ENCODE data around the gene PCDH9. TPM values are rescaled to one million over a fixed set of nuclear protein-coding genes. Genes with fewer than 3 reads are reported as not detected.
"Not testable (repeated sequence)": the region's sequence is repeated elsewhere in the genome, so short reads cannot be mapped to it uniquely, and the experiment has no call there.

The PCDH9 gene
- total RNA-seq, 1 donor from 2014 or later, result 6.8 TPM

DNA sequence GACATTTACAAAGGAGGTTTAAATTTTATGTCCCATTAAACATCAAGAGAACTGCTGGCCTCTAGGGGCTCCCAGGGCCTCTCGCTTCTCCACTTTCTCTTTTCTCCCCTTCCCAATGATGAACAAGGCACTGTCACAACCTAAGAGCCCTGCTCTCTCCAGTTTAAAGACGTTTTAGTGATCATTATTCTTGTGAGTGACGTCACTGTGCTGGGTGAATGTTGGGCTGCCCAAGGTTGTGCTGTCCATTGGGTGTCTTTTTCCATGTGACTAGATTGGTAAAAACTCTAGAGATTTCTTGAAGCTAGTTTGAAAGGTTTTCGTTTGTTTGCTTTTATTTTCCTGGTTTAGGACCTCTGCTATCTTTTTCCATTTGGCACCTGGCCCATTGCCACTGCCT, 602.6 kb downstream of the PCDH9 start:
- Histone ChIP-seq H3K4me3 (ENCODE audit: low read length in 3 of 3) (no peak overlapping the region), H3K36me3 (ENCODE audit: control insufficient read depth in 3 of 3, insufficient read depth in 3 of 3, low read length in 3 of 3) (no peaks in the 10 kb centered on the region), H3K4me1 (ENCODE audit: control insufficient read depth in 3 of 3, insufficient read depth in 3 of 3, low read length in 3 of 3) (no peaks in the 10 kb centered on the region), H3K9me3 (ENCODE audit: control insufficient read depth in 3 of 3, low read length in 3 of 3) (peaks cover 0 to 6% (median 0%) of the 10 kb centered on the region in 3 donors), H3K27me3 (ENCODE audit: control insufficient read depth in 3 of 3, insufficient read depth in 3 of 3, low read length in 3 of 3) (no peaks in the 10 kb centered on the region), H3K9ac (ENCODE audit: low read depth in 1 of 3, low read length in 3 of 3) (no peak overlapping the region), H3K27ac (ENCODE audit: low read depth, low read length) (no peak overlapping the region)

DNA sequence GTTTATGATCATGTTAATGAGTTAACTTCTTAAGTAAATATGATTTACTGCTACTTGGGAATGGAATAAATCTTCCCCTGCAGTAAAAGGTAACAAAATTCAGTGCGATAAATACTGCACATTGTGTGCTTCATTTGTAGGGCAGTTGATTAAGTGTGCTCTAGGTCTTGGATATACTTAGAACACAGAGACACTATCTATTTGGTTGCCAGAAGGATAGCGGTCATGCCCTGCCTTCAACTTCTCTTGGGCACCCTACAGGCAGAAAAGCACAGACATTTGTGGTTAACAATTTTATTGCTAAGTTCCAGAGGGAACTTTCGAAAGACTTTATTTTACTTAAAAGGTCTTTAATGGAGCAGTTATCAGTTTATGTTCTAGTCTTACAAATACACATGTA, 605.8 kb downstream of the PCDH9 start:
- Histone ChIP-seq H3K27ac (ENCODE audit: low read depth, low read length) (no peak overlapping the region), H3K4me3 (ENCODE audit: low read length in 3 of 3) (no peak overlapping the region), H3K27me3 (ENCODE audit: control insufficient read depth in 3 of 3, insufficient read depth in 3 of 3, low read length in 3 of 3) (no peaks in the 10 kb centered on the region), H3K36me3 (ENCODE audit: control insufficient read depth in 3 of 3, insufficient read depth in 3 of 3, low read length in 3 of 3) (no peaks in the 10 kb centered on the region), H3K9ac (ENCODE audit: low read depth in 1 of 3, low read length in 3 of 3) (no peak overlapping the region), H3K4me1 (ENCODE audit: control insufficient read depth in 3 of 3, insufficient read depth in 3 of 3, low read length in 3 of 3) (no peaks in the 10 kb centered on the region), H3K9me3 (ENCODE audit: control insufficient read depth in 3 of 3, low read length in 3 of 3) (peaks cover 0 to 2% (median 0%) of the 10 kb centered on the region in 3 donors)

DNA sequence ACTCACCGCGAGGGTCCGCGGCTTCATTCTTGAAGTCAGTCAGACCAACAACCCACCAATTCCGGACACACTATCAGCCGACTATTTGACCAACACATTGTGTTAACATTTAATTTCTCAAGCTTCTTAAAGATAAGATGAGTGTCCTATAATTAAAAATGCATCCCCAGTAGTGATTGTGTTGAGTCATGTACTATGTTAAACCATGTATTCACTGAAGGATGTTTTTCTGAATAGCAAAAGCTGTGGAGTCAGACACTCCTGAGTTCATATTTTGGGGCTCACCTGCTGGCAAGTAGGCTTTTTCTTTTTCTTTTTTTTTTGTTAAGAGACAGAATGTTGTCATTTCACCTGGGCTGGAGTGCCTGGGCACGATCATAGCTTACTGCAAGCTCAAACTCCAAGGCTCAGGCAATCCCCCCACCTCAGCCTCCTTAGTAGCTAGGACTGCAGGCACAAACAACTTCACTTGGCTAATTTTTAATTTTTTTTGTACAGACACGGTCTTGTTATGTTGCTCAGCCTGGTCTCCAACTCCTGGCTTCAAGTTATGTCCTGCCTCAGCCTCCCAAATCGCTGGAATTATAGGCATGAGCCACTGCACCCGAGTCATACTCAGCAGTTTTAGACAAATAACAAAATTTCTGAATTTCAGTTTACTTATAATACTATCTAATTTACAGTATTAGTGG, 606.9 kb downstream of the PCDH9 start:
- Histone ChIP-seq H3K9me3 (ENCODE audit: control insufficient read depth in 3 of 3, low read length in 3 of 3) (no peaks in the 10 kb centered on the region), H3K27ac (ENCODE audit: low read depth, low read length) (no peak overlapping the region), H3K27me3 (ENCODE audit: control insufficient read depth in 3 of 3, insufficient read depth in 3 of 3, low read length in 3 of 3) (no peaks in the 10 kb centered on the region), H3K4me3 (ENCODE audit: low read length in 3 of 3) (no peak overlapping the region), H3K4me1 (ENCODE audit: control insufficient read depth in 3 of 3, insufficient read depth in 3 of 3, low read length in 3 of 3) (no peaks in the 10 kb centered on the region), H3K9ac (ENCODE audit: low read depth in 1 of 3, low read length in 3 of 3) (no peak overlapping the region), H3K36me3 (ENCODE audit: control insufficient read depth in 3 of 3, insufficient read depth in 3 of 3, low read length in 3 of 3) (no peaks in the 10 kb centered on the region)

DNA sequence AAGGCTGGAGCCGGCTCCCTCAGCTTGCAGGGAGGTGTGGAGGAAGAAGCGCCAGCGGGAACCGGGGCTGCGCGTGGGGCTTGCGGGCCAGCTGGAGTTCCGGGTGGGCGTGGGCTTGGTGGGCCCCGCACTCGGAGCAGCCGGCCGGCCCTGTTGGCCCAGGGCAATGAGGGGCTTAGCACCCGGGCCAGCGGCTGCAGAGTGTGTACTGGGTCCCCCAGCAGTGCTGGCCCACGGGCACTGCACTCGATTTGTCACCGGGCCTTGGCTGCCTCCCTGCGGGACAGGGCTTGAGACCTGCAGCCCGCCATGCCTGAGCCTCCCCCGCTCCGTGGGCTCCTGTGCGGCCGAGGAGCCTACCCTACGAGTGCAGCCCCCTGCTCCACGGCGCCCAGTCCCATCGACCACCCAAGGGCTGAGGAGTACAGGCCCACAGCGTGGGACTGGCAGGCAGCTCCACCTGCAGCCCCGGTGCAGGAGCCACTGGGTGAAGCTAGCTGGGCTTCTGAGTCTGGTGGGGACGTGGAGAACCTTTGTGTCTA, 608.2 kb downstream of the PCDH9 start:
- not testable (repeated sequence) for H3K4me3 ChIP-seq (ENCODE audit: low read length in 3 of 3); H3K9me3 ChIP-seq (ENCODE audit: control insufficient read depth in 3 of 3, low read length in 3 of 3); H3K9ac ChIP-seq (ENCODE audit: low read depth in 1 of 3, low read length in 3 of 3); H3K27ac ChIP-seq (ENCODE audit: low read depth, low read length); H3K27me3 ChIP-seq (ENCODE audit: control insufficient read depth in 3 of 3, insufficient read depth in 3 of 3, low read length in 3 of 3); H3K4me1 ChIP-seq (ENCODE audit: control insufficient read depth in 3 of 3, insufficient read depth in 3 of 3, low read length in 3 of 3); H3K36me3 ChIP-seq (ENCODE audit: control insufficient read depth in 3 of 3, insufficient read depth in 3 of 3, low read length in 3 of 3)

DNA sequence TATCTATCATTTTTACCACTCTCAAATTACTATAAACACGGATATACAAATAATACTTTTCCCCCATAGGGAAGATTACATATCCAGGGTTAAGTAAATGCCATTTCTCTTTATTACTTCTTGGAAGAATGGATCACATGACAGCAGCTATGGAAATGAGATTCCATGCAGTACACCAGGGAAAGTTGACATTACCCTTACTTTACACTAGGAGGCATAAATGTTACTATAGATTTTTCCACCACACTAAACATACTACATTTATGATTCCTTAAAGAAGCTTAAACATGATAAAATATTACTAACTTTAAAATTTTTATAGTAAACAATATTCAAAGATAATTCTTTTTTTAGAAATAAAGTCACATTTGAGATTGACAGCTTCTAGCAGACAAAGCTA, 611.4 kb downstream of the PCDH9 start:
- Histone ChIP-seq H3K36me3 (ENCODE audit: control insufficient read depth in 3 of 3, insufficient read depth in 3 of 3, low read length in 3 of 3) (no peaks in the 10 kb centered on the region), H3K9me3 (ENCODE audit: control insufficient read depth in 3 of 3, low read length in 3 of 3) (no peaks in the 10 kb centered on the region), H3K27ac (ENCODE audit: low read depth, low read length) (no peak overlapping the region), H3K4me3 (ENCODE audit: low read length in 3 of 3) (no peak overlapping the region), H3K27me3 (ENCODE audit: control insufficient read depth in 3 of 3, insufficient read depth in 3 of 3, low read length in 3 of 3) (no peaks in the 10 kb centered on the region), H3K9ac (ENCODE audit: low read depth in 1 of 3, low read length in 3 of 3) (no peak overlapping the region), H3K4me1 (ENCODE audit: control insufficient read depth in 3 of 3, insufficient read depth in 3 of 3, low read length in 3 of 3) (no peaks in the 10 kb centered on the region)

DNA sequence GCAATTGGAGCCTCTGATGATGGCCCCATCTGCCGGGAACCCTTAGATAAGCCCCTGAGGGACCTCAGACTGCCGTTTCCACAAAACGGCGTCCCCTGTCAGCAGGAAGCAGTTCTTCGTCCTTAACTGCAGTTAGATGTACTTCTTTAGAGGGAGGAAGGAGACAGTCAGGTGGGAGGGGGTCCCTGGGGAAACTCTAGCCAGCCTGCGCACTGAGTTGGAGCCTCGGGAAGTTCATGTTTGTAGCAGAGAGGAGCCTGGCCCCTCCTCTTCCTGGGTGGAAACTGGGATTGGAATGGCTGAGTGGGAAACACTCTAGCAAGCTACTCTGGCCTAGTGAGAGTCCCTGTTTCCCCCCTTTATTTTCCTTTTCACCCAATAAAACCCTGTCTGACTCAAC, 612.4 kb downstream of the PCDH9 start:
- Histone ChIP-seq H3K4me1 (ENCODE audit: control insufficient read depth in 3 of 3, insufficient read depth in 3 of 3, low read length in 3 of 3) (no peaks in the 10 kb centered on the region), H3K9me3 (ENCODE audit: control insufficient read depth in 3 of 3, low read length in 3 of 3) (no peaks in the 10 kb centered on the region), H3K9ac (ENCODE audit: low read depth in 1 of 3, low read length in 3 of 3) (no peak overlapping the region), H3K36me3 (ENCODE audit: control insufficient read depth in 3 of 3, insufficient read depth in 3 of 3, low read length in 3 of 3) (no peaks in the 10 kb centered on the region), H3K4me3 (ENCODE audit: low read length in 3 of 3) (no peak overlapping the region), H3K27ac (ENCODE audit: low read depth, low read length) (no peak overlapping the region), H3K27me3 (ENCODE audit: control insufficient read depth in 3 of 3, insufficient read depth in 3 of 3, low read length in 3 of 3) (no peaks in the 10 kb centered on the region)

DNA sequence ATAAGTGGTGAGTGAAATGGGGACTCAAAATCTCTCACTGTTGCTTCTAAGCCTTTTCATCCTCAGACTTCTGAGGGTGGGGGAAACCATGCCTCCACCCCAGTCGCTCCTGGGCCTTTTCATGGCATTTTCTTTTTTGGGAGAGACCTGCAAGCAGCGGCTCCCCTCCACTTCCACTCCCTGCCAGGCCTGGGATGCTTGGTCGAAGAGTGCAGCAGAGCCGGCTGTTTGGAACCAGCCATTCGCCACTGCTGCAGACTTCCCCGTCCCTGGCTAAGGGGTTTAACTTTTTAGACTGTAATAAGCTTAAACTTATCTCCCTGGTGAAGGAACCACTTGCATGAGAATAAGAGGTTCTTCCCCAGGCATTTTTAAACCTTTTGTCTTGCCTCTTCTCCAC, 617.2 kb downstream of the PCDH9 start:
- Histone ChIP-seq H3K4me3 (ENCODE audit: low read length in 3 of 3) (no peak overlapping the region), H3K9me3 (ENCODE audit: control insufficient read depth in 3 of 3, low read length in 3 of 3) (no peaks in the 10 kb centered on the region), H3K27me3 (ENCODE audit: control insufficient read depth in 3 of 3, insufficient read depth in 3 of 3, low read length in 3 of 3) (no peaks in the 10 kb centered on the region), H3K9ac (ENCODE audit: low read depth in 1 of 3, low read length in 3 of 3) (no peak overlapping the region), H3K36me3 (ENCODE audit: control insufficient read depth in 3 of 3, insufficient read depth in 3 of 3, low read length in 3 of 3) (no peaks in the 10 kb centered on the region), H3K4me1 (ENCODE audit: control insufficient read depth in 3 of 3, insufficient read depth in 3 of 3, low read length in 3 of 3) (no peaks in the 10 kb centered on the region), H3K27ac (ENCODE audit: low read depth, low read length) (no peak overlapping the region)

DNA sequence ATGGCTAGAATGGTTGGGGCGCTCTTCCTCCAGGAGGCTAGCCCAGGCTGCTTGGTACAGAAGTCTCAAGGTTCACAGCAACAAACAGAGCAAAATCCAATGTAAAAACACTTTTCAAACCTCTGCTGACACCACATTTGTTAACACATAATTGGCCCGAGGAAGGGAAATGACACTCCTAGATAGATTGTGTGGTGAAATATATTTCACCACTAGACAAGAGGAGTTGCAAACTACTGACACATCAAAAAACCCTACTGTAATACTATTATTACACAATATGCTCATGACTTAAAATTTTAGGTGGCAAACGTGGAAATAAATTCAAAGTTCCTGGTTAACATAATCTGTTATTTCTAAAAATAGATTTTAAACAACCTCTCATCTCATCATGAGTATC, 643.6 kb downstream of the PCDH9 start:
- no peak overlapping the region for H3K27ac ChIP-seq (ENCODE audit: low read depth, low read length)
- no peak overlapping the region for H3K4me3 ChIP-seq (ENCODE audit: low read length in 3 of 3)
- H3K9me3 ChIP-seq (ENCODE audit: control insufficient read depth in 3 of 3, low read length in 3 of 3), result no peaks in the 10 kb centered on the region
- no peak overlapping the region for H3K9ac ChIP-seq (ENCODE audit: low read depth in 1 of 3, low read length in 3 of 3)
- no peaks in the 10 kb centered on the region for H3K4me1 ChIP-seq (ENCODE audit: control insufficient read depth in 3 of 3, insufficient read depth in 3 of 3, low read length in 3 of 3)
- H3K36me3 ChIP-seq (ENCODE audit: control insufficient read depth in 3 of 3, insufficient read depth in 3 of 3, low read length in 3 of 3), result no peaks in the 10 kb centered on the region
- H3K27me3 ChIP-seq (ENCODE audit: control insufficient read depth in 3 of 3, insufficient read depth in 3 of 3, low read length in 3 of 3), result no peaks in the 10 kb centered on the region

DNA sequence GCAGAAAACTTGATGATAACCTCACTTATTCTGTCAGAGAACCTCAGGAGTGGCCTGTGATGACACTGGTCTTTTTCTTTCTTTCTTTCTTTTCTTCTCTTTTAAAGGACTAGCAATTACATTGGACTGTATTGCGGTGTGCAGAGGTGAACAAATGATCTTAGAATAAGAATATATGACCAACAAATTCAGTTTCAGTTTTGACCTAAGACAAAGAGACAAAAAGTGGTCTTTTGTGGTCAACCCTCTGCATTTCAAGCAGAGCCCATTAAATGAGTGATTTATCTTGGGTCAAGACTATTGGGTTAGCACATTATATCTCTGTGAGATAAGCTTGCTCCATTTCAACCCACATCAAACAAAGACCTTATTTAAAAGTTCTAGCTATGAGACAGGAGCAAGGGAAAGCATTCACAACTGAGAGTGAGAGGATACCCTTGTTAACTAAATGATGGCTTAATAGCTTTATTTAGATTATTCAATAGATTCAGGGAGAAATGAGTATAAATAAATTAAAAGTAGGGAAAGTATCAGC, 644.4 kb downstream of the PCDH9 start:
- Histone ChIP-seq H3K4me1 (ENCODE audit: control insufficient read depth in 3 of 3, insufficient read depth in 3 of 3, low read length in 3 of 3) (no peaks in the 10 kb centered on the region), H3K9ac (ENCODE audit: low read depth in 1 of 3, low read length in 3 of 3) (no peak overlapping the region), H3K36me3 (ENCODE audit: control insufficient read depth in 3 of 3, insufficient read depth in 3 of 3, low read length in 3 of 3) (no peaks in the 10 kb centered on the region), H3K4me3 (ENCODE audit: low read length in 3 of 3) (no peak overlapping the region), H3K9me3 (ENCODE audit: control insufficient read depth in 3 of 3, low read length in 3 of 3) (no peaks in the 10 kb centered on the region), H3K27ac (ENCODE audit: low read depth, low read length) (no peak overlapping the region), H3K27me3 (ENCODE audit: control insufficient read depth in 3 of 3, insufficient read depth in 3 of 3, low read length in 3 of 3) (no peaks in the 10 kb centered on the region)

DNA sequence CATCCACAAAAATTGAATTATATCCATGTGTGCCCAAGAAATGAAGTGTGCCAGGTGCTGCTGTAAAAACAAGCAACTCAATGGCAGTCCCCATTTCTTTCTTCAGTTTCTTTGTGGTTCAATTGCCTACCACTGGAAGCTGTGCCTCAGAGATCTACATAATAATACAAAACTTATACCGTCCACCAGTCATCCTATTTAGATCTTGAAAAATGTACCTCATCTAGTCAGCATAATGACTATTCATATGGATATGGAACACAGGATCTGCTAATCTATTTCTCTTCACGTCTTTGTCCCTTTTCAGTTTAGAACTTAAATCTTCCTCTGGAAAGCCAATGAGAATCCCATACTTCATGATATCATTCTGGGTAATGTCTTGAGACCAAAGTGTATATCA, 648.5 kb downstream of the PCDH9 start:
- no peaks in the 10 kb centered on the region for H3K36me3 ChIP-seq (ENCODE audit: control insufficient read depth in 3 of 3, insufficient read depth in 3 of 3, low read length in 3 of 3)
- H3K4me3 ChIP-seq (ENCODE audit: low read length in 3 of 3), result no peak overlapping the region

More for the DNA sequence above, 648.5 kb downstream of the PCDH9 start:
- no peaks in the 10 kb centered on the region for H3K27me3 ChIP-seq (ENCODE audit: control insufficient read depth in 3 of 3, insufficient read depth in 3 of 3, low read length in 3 of 3)
- H3K27ac ChIP-seq (ENCODE audit: low read depth, low read length), result no peak overlapping the region
- no peaks in the 10 kb centered on the region for H3K4me1 ChIP-seq (ENCODE audit: control insufficient read depth in 3 of 3, insufficient read depth in 3 of 3, low read length in 3 of 3)
- no peaks in the 10 kb centered on the region for H3K9me3 ChIP-seq (ENCODE audit: control insufficient read depth in 3 of 3, low read length in 3 of 3)
- no peak overlapping the region for H3K9ac ChIP-seq (ENCODE audit: low read depth in 1 of 3, low read length in 3 of 3)
